HCT116 (cell line): ENCODE results near the gene MTA1. TPM values are rescaled to one million over a fixed set of nuclear protein-coding genes. Genes with fewer than 3 reads are reported as not detected.

Source experiments
- ATAC-seq: fragments of 200-7000 bp; cut with Tn5 transposase; 2 replicates; pipeline ENCODE4 v1.9.1; 2020; ENCODE audit warnings: mild to moderate bottlenecking, moderate library complexity
- BruUV-seq: library from RNA; stranded (reverse); fragments of 400-500 nt; replicated peaks from 2 replicates; lab custom pipeline; 2021; lab: Mats Ljungman, UMichigan
- CTCF ChIA-PET: fragments of 300-600 bp; sonication (Branson Sonifier 250); formaldehyde crosslinking; loops from one replicate; lab custom pipeline; 2021; ENCODE audit warnings: antibody characterized with exemption; lab: Charles Lee
- POLR2A ChIA-PET: fragments of 300-600, 350-600 bp; sonication (Branson Sonifier 250); formaldehyde crosslinking; loops from one replicate; lab custom pipeline; 2021; ENCODE audit warnings: antibody characterized with exemption; lab: Charles Lee
- RAD21 ChIA-PET, 2 experiments: fragments of 300-600 bp; sonication (Branson Sonifier 250); formaldehyde crosslinking; loops; one replicate each; lab custom pipeline; 2023; ENCODE audit warnings: low total read pairs in 2 of 2; ENCODE audit not compliant: uncharacterized antibody in 2 of 2, unreplicated experiment in 2 of 2, low non-redundant PET in 1 of 2; lab: Charles Lee
- DNase-seq: peaks from one replicate; pipeline ENCODE4 v3.0.0-alpha.2; 2010; ENCODE audit warnings: low read depth, low spot score
- H2AFZ ChIP-seq: fragments of 200-600 bp; shearing (Covaris generic), sonication (generic); 2 replicates; pipeline ENCODE4 v1.6.1; 2017; ENCODE audit warnings: low read depth, mixed run types, mixed read lengths, antibody characterized with exemption, low read length; ENCODE audit not compliant: poor library complexity, severe bottlenecking
- H3K27ac ChIP-seq: 2 replicates; pipeline ENCODE4 v1.5.1; 2012; ENCODE audit warnings: low read depth, low read length
- H3K27me3 ChIP-seq: fragments of 200-600 bp; sonication (generic); 2 replicates; pipeline ENCODE4 v1.6.1; 2016; ENCODE audit warnings: mixed run types, low read length, mixed read lengths; ENCODE audit not compliant: insufficient read depth
- H3K36me3 ChIP-seq, 2 experiments: fragments of 200-500 bp in 1 of 2; fragments of 200-600 bp in 1 of 2; sonication (Bioruptor generic) in 1 of 2; sonication (generic) in 1 of 2; 2 replicates each; pipeline versions ENCODE4 v1.5.1 to v1.6.1; 2014 to 2016; ENCODE audit warnings: low read length in 2 of 2, inconsistent platforms in 1 of 2, mixed read lengths in 1 of 2, mixed run types in 1 of 2; ENCODE audit not compliant: insufficient read depth in 2 of 2, control insufficient read depth in 1 of 2
- H3K4me1 ChIP-seq, 2 experiments: fragments of 200-600 bp in 1 of 2; sonication (generic) in 1 of 2; 2 replicates each; pipeline versions ENCODE4 v1.5.1 to v1.6.1; 2012 to 2017; ENCODE audit warnings: low read length in 2 of 2, inconsistent platforms in 1 of 2, mild to moderate bottlenecking in 1 of 2, mixed read lengths in 1 of 2, mixed run types in 1 of 2, moderate library complexity in 1 of 2; ENCODE audit not compliant: insufficient read depth in 2 of 2, control insufficient read depth in 1 of 2
- H3K4me2 ChIP-seq: fragments of 200-600 bp; sonication (generic); 2 replicates; pipeline ENCODE4 v1.6.1; 2017; ENCODE audit warnings: mixed run types, low read length, mixed read lengths
- H3K4me3 ChIP-seq, 2 experiments: fragments of 200-600 bp in 1 of 2; sonication (generic) in 1 of 2; replicated peaks in 1 of 2; 2 replicates each; pipeline ENCODE4 v1.5.1; 2011 to 2016; ENCODE audit warnings: low read length in 2 of 2, control low read depth in 1 of 2, low read depth in 1 of 2, mild to moderate bottlenecking in 1 of 2, mixed read lengths in 1 of 2, mixed run types in 1 of 2
- H3K79me2 ChIP-seq: fragments of 200-600 bp; sonication (generic); 2 replicates; pipeline ENCODE4 v1.6.1; 2017; ENCODE audit warnings: mild to moderate bottlenecking, mixed run types, low read length, moderate library complexity, mixed read lengths; ENCODE audit not compliant: insufficient read depth
- H3K9ac ChIP-seq: fragments of 200-600 bp; sonication (generic); 2 replicates; pipeline ENCODE4 v1.6.1; 2016; ENCODE audit warnings: low read length, mixed read lengths
- H3K9me2 ChIP-seq: fragments of 200-600 bp; sonication (generic), shearing (Covaris generic); 2 replicates; pipeline ENCODE4 v1.6.1; 2017; ENCODE audit warnings: mixed run types, mild to moderate bottlenecking, moderate library complexity; ENCODE audit not compliant: insufficient read depth
- H3K9me3 ChIP-seq, 2 experiments: fragments of 200-500 bp in 1 of 2; fragments of 200-600 bp in 1 of 2; sonication (Bioruptor generic) in 1 of 2; sonication (generic) in 1 of 2; 2 replicates each; pipeline ENCODE4 v1.6.1; 2014 to 2017; ENCODE audit warnings: low read length in 2 of 2, mixed read lengths in 2 of 2, inconsistent platforms in 1 of 2, low read depth in 1 of 2, mild to moderate bottlenecking in 1 of 2, mixed run types in 1 of 2, moderate library complexity in 1 of 2; ENCODE audit not compliant: control insufficient read depth in 1 of 2, insufficient read depth in 1 of 2
- H4K20me1 ChIP-seq: fragments of 200-600 bp; sonication (generic), shearing (Covaris generic); 2 replicates; pipeline ENCODE4 v1.6.1; 2017; ENCODE audit warnings: mixed run types, mild to moderate bottlenecking, moderate library complexity; ENCODE audit not compliant: insufficient read depth
- CBX3 ChIP-seq: IDR thresholded peaks from 2 replicates; pipeline ENCODE4 v1.6.1; 2012; ENCODE audit warnings: low read depth
- CEBPB ChIP-seq: IDR thresholded peaks from 2 replicates; pipeline ENCODE4 v1.6.1; 2012; ENCODE audit warnings: low read depth
- EZH2phosphoT487 ChIP-seq: fragments of 200-600 bp; IDR thresholded peaks from 2 replicates; pipeline ENCODE4 v1.6.1; 2018; ENCODE audit warnings: antibody characterized with exemption, borderline replicate concordance
- FOSL1 ChIP-seq: IDR thresholded peaks from 2 replicates; pipeline ENCODE4 v1.6.1; 2012; ENCODE audit warnings: low read depth
- MAX ChIP-seq: IDR thresholded peaks from 2 replicates; pipeline ENCODE4 v1.6.1; 2012
- REST ChIP-seq: IDR thresholded peaks from 2 replicates; pipeline ENCODE4 v1.6.1; 2012; ENCODE audit warnings: low read depth
- SRF ChIP-seq: IDR thresholded peaks from 2 replicates; pipeline ENCODE4 v1.6.1; 2012; ENCODE audit warnings: low read depth
- ZNF274 ChIP-seq: fragments of 200-500 bp; sonication (Bioruptor generic); IDR thresholded peaks from 2 replicates; pipeline ENCODE4 v1.6.1; 2014; ENCODE audit warnings: mild to moderate bottlenecking, low read depth, low read length, inconsistent platforms
- intact Hi-C: fragments of 100-400 bp; cut with micrococcal nuclease; formaldehyde crosslinking; loops from 2 replicates; pipeline ENCODE4 v1.10.0; 2022
- total RNA-seq: library from RNA; stranded (reverse); gene quantifications from one replicate; pipeline ENCODE4 v1.2.1, GENCODE V29; 2021; ENCODE audit not compliant: unreplicated experiment

Gene MTA1
- total RNA-seq, 1 experiment from 2014 or later: 229 TPM

GRCh38 chr14:105445901-105446845, 26.5 kb downstream of the MTA1 start:
- DNase-seq (no peak), ATAC-seq (no peak)
- Histone ChIP-seq H2AFZ (no peak overlapping the region), H3K79me2 (peaks cover 20% of the 10 kb centered on the region; the same call in 1 of the 2 replicates), H3K9me2 (no peaks in the 10 kb centered on the region), H3K4me3 (no peak overlapping the region), H4K20me1 (no peaks in the 10 kb centered on the region), H3K36me3 (peaks cover 5 to 17% of the 10 kb centered on the region in 2 experiments; a peak in 2 of 4 replicates), H3K4me1 (no peaks in the 10 kb centered on the region), H3K27me3 (no peaks in the 10 kb centered on the region), H3K4me2 (no peak overlapping the region), H3K9ac (no peak overlapping the region), H3K27ac (no peak overlapping the region; the same call in 1 of the 2 replicates), H3K9me3 (no peaks in the 10 kb centered on the region)
- intact Hi-C loops: no loop called here
- CTCF ChIA-PET: no interaction called here
- no TSS peak for BruUV-seq
- TF ChIP-seq ZNF274 (no peak), EZH2phosphoT487 (no peak), CBX3 (no peak), CEBPB (no peak), MAX (no peak), SRF (no peak), REST (no peak), FOSL1 (no peak)
- POLR2A ChIA-PET: no interaction called here
- RAD21 ChIA-PET: no interaction called here
